LNCAP (cell line): ENCODE results near the gene CCDC149.

Experiments
- TF ChIP-seq, protein P1 (sequence below): fragments of 450-650 bp; IDR thresholded peaks from 2 replicates; pipeline ENCODE4 v1.5.1; 2017; ENCODE audit warnings: mild to moderate bottlenecking

The CCDC149 gene

DNA sequence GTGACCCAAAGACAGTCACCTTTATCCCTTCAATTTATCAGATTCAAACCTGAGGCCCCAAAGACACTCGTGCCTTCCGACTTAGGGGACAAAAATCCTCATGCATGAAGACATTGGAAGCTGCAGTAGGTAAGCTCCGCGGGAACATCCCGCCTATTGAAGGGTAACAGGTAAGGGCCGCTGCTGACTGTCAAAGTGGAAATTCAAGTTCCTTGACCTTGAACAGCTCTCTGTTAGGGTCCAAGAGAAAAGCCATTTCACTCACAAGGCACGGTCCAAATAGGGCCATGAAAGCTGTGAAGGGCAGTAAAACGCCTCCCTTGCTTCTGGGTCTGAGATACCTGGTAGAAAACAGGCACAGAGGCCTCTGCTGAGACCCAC, 34.2 kb downstream of the CCDC149 start:
- TF ChIP-seq, protein P1, sequence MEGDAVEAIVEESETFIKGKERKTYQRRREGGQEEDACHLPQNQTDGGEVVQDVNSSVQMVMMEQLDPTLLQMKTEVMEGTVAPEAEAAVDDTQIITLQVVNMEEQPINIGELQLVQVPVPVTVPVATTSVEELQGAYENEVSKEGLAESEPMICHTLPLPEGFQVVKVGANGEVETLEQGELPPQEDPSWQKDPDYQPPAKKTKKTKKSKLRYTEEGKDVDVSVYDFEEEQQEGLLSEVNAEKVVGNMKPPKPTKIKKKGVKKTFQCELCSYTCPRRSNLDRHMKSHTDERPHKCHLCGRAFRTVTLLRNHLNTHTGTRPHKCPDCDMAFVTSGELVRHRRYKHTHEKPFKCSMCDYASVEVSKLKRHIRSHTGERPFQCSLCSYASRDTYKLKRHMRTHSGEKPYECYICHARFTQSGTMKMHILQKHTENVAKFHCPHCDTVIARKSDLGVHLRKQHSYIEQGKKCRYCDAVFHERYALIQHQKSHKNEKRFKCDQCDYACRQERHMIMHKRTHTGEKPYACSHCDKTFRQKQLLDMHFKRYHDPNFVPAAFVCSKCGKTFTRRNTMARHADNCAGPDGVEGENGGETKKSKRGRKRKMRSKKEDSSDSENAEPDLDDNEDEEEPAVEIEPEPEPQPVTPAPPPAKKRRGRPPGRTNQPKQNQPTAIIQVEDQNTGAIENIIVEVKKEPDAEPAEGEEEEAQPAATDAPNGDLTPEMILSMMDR: no peak

DNA sequence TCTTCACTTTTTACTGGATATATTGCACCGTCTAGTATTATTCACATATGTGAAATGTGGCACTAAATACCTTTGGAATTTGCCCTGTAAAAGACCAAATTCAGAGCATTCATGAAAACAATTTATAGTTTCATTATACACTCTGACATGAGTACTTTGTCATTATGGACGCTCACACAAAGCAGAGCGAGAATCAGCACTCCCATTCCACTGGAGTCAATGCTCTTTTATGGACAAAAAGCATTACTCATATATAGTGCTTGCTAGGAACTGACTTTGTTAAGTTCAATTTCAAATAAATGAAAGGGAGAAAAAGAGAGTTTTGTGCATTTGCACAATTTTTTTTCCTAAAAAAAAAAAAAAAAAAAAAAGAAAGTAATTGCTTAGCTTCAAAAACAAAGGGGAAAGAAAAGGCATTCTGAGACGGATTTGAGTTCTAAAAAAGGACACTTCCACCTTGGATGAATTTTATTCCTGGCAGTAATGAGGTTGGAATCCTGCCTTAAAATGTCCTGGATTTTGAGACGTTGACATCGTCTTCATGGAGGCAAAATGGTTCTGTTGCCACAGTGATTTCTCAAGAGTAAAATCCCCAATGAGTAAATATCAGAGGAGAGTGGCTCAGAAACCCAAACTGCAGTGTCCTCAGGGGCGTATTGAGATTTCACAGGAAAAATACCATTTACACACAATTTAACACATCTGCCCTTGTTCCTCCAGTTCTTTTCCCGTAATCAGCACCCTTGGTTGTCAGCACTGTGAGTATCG, 34.8 kb downstream of the CCDC149 start:
- TF ChIP-seq, protein P1: no peak

DNA sequence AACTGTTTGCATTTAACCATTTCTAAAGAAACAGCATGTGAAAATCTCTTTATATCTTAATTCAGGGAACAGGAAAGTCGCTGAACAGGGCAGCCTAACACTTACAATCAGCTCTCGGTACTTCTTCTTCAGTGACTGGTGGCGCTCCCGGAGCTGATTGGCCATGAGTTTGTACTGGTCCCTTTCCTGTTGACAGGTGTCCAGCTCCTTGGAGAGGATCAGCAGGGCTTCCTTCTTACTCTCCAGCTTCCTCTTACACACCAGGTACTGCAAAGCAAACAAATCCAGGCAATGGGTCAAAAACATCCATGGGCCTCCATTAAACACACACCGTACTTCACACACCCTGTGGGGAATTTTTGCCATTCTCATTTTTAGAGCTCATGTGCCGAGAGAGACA, 36.4 kb downstream of the CCDC149 start:
- TF ChIP-seq, protein P1: no peak

DNA sequence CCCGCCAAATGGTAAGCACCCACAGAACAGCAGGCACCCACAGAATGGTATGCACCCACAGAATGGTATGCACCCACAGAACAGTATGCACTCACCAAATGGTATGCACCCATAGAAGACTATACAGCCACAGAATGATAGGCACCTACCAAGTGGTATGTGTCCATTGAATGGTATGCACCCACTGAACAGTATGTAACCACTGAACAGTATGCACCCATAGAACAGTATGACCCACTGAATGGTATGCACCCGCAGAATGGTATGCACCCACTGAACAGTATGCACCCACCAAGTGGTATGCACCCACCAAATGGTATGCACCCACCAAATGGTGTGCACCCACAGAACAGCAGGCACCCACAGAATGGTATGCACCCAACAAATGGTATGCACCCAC, 40.1 kb downstream of the CCDC149 start:
- TF ChIP-seq, protein P1: no peak

DNA sequence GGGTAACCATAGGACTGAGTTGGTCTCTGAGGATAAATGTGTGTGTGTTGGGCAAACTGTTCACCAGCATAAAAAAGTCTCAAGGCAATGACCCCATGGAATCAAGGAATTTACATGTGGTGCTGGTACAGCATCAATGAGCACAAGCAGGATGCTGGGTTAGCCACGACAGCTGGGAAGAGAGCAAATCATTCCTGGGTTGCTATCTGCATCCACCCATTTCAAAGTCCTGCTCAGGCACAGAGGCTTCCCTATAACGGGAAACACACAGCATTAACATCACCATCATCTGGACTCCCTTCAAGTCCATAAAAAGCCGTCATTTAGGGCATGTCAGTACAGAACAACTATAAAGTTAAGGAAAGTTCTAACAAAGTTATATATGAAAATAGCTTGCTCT, 41.6 kb downstream of the CCDC149 start:
- TF ChIP-seq, protein P1: no peak

DNA sequence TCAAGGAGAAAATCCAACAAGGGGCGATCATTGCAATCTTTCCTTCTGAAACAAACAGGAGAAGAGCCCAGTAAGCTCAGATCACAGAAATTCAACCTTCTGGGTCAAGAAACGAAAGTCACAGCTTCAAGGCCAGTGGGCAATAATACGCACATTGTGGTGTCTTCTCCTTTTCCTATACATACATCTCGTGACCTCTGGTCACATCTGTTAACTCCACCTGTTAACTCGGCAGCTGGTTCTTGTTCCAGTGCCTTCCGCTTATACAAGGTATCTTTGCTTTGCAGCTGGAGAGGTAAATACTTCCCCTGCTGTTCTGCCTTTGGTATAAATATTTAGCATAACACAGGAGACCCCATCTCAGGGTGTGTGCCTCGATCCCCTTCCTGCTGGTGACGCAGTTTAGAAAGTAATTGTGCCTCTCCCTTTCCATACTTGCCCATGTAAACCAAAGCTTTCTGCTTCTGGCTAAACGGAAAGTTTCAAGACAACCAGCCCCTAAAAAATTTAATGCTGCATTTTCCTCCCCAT, 45.0 kb downstream of the CCDC149 start:
- TF ChIP-seq, protein P1: no peak

DNA sequence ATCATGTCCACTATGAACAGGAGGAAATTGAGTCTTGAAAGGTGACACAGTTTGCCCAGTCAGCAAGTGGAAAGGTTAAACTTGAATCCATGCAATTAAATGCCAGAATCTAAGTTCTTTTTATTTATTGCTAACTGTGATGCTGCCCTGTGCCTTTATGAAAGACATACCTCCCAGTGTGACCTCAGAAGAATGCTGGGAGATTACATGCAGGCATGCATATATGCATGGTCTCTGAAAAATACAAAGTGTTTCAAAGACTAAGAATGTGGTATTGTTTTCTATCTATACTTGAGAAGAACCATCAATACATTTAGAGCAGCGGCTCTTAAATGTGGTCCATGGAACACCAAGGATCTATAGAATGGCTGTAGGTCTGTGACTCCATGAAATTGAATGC, 45.6 kb downstream of the CCDC149 start:
- TF ChIP-seq, protein P1: no peak
